HepG2 (cell line): ENCODE measurements around the gene RGS7. TPM values are rescaled to one million over a fixed set of nuclear protein-coding genes. Genes with fewer than 3 reads are reported as not detected.

Experiments
- ATAC-seq: fragments of 200-7000 bp; cut with Tn5 transposase; 3 replicates; pipeline ENCODE4 v1.9.1; 2020; ENCODE audit warnings: mild to moderate bottlenecking, moderate library complexity
- BruUV-seq: library from RNA; stranded (reverse); fragments of 400-500 nt; replicated peaks from 2 replicates; lab custom pipeline; 2021; lab: Mats Ljungman, UMichigan
- CTCF ChIA-PET: fragments of 300-600 bp; formaldehyde crosslinking; extraction: SDS; loops from one replicate; lab custom pipeline; 2021; ENCODE audit warnings: low total read pairs, inconsistent platforms, low intra/inter-chr PET ratio; lab: Yijun Ruan, JAX
- POLR2A ChIA-PET: fragments of 350-600 bp; sonication (Branson Sonifier 250); formaldehyde crosslinking; loops from one replicate; lab custom pipeline; 2020; ENCODE audit warnings: antibody characterized with exemption, inconsistent platforms; lab: Yijun Ruan, JAX
- DNase-seq: peaks from one replicate; pipeline ENCODE4 v3.0.0-alpha.2; 2015; ENCODE audit warnings: low spot score
- FAIRE-seq: peaks from 3 replicates; lab custom pipeline; 2011; peaks lifted over from hg19 to GRCh38; lab: Jason Lieb, UNC
- H2AFZ ChIP-seq: one replicate; pipeline ENCODE4 v1.6.1; 2011; ENCODE audit warnings: low read length, inconsistent platforms
- H3K27ac ChIP-seq: fragments of 300-600 bp; 3 replicates; pipeline ENCODE4 v1.8.0; 2011; ENCODE audit warnings: mixed run types, mild to moderate bottlenecking, mixed read lengths, low read length, inconsistent platforms; ENCODE audit not compliant: insufficient read depth; ENCODE audit errors: extremely low read length
- H3K27me3 ChIP-seq, 2 experiments: fragments of 200-600 bp in 1 of 2; 2 replicates in 1 of 2; 3 replicates in 1 of 2; pipeline versions ENCODE4 v1.6.0 to v1.8.0; 2011; ENCODE audit warnings: low read length in 2 of 2, mild to moderate bottlenecking in 2 of 2, moderate library complexity in 2 of 2, inconsistent platforms in 1 of 2; ENCODE audit not compliant: insufficient read depth in 2 of 2, control insufficient read depth in 1 of 2
- H3K36me3 ChIP-seq, 2 experiments: fragments of 200-600 bp in 1 of 2; replicated peaks in 1 of 2; 2 replicates in 1 of 2; 3 replicates in 1 of 2; pipeline versions ENCODE4 v1.5.1 to v1.8.0; 2011; ENCODE audit warnings: low read length in 2 of 2, inconsistent platforms in 1 of 2; ENCODE audit not compliant: insufficient read depth in 2 of 2, control insufficient read depth in 1 of 2
- H3K4me1 ChIP-seq: 2 replicates; pipeline ENCODE4 v1.5.1; 2012; ENCODE audit warnings: low read length, inconsistent platforms; ENCODE audit not compliant: insufficient read depth
- H3K4me2 ChIP-seq: 2 replicates; pipeline ENCODE4 v1.6.0; 2011; ENCODE audit warnings: low read depth, low read length, inconsistent platforms
- H3K4me3 ChIP-seq, 3 experiments: fragments of 200-600 bp in 1 of 3; sonication (generic), shearing (Covaris generic) in 1 of 3; replicated peaks in 1 of 3; 2 replicates each; pipeline ENCODE4 v1.5.1; 2011 to 2016; ENCODE audit warnings: low read length in 3 of 3, inconsistent platforms in 2 of 3, low read depth in 2 of 3, mild to moderate bottlenecking in 2 of 3, control low read depth in 1 of 3, mixed read lengths in 1 of 3; ENCODE audit not compliant: insufficient read depth in 1 of 3
- H3K79me2 ChIP-seq: one replicate; pipeline ENCODE4 v1.6.1; 2011; ENCODE audit warnings: low read length, inconsistent platforms; ENCODE audit not compliant: insufficient read depth
- H3K9ac ChIP-seq: 2 replicates; pipeline ENCODE4 v1.6.0; 2011; ENCODE audit warnings: mild to moderate bottlenecking, low read depth, low read length, inconsistent platforms; ENCODE audit not compliant: insufficient read depth
- H3K9me3 ChIP-seq: 2 replicates; pipeline ENCODE4 v1.5.1; 2012; ENCODE audit warnings: mild to moderate bottlenecking, low read length
- H4K20me1 ChIP-seq: 2 replicates; pipeline ENCODE4 v1.6.0; 2011; ENCODE audit warnings: inconsistent platforms, mild to moderate bottlenecking, low read length, moderate library complexity; ENCODE audit not compliant: insufficient read depth
- EED ChIP-seq: sonication (generic); formaldehyde crosslinking; IDR thresholded peaks from 2 replicates; pipeline ENCODE4 v1.5.0; 2020; ENCODE audit warnings: mild to moderate bottlenecking, missing genetic modification reagents
- HOMEZ ChIP-seq: IDR thresholded peaks from 2 replicates; pipeline ENCODE4 v1.6.1; 2016; ENCODE audit warnings: low read depth
- MIER2 ChIP-seq: IDR thresholded peaks from 2 replicates; pipeline ENCODE4 v1.6.1; 2016; ENCODE audit warnings: missing biosample characterization, missing genetic modification reagents
- NFKB2 ChIP-seq: sonication (generic); formaldehyde crosslinking; IDR thresholded peaks from 2 replicates; pipeline ENCODE4 v1.4.0; 2020; ENCODE audit warnings: missing genetic modification reagents, borderline replicate concordance
- REL ChIP-seq: sonication (generic); formaldehyde crosslinking; conservative IDR thresholded peaks from 2 replicates; pipeline ENCODE4 v1.8.0; 2022; ENCODE audit warnings: mild to moderate bottlenecking, missing genetic modification reagents, moderate library complexity
- SAFB2 ChIP-seq: sonication (generic); formaldehyde crosslinking; IDR thresholded peaks from 2 replicates; pipeline ENCODE4 v1.5.1; 2020; ENCODE audit warnings: missing genetic modification reagents, low read depth, mild to moderate bottlenecking, borderline replicate concordance
- ZNF207 ChIP-seq: fragments of 450-650 bp; IDR thresholded peaks from 2 replicates; pipeline ENCODE4 v1.6.1; 2016; ENCODE audit warnings: antibody characterized with exemption, borderline replicate concordance
- ZNF576 ChIP-seq: sonication (generic); formaldehyde crosslinking; IDR thresholded peaks from 2 replicates; pipeline ENCODE4 v1.4.0; 2020; ENCODE audit warnings: mild to moderate bottlenecking, missing genetic modification reagents
- ZNF83 ChIP-seq: sonication (generic); formaldehyde crosslinking; IDR thresholded peaks from 2 replicates; pipeline ENCODE4 v1.4.0; 2020; ENCODE audit warnings: missing genetic modification reagents, mild to moderate bottlenecking, borderline replicate concordance
- WGBS: methylation state at CpG from one replicate; pipeline ENCODE4 v1.1.6; 2017; ENCODE audit warnings: low lambda C conversion rate; 5-methylcytosine and 5-hydroxymethylcytosine counted together
- in situ Hi-C: cut with HindIII; loops from 2 replicates; pipeline ENCODE4 v1.10.0; 2017; ENCODE audit warnings: low pct_unique_long_range_greater_than_20kb; ENCODE audit not compliant: extremely low pct_ligation_motif_present
- intact Hi-C: fragments of 100-400 bp; cut with micrococcal nuclease; formaldehyde crosslinking; loops from one replicate; pipeline ENCODE4 v1.10.0; 2022; ENCODE audit not compliant: unreplicated experiment
- polyA plus RNA-seq, 8 experiments: library from polyadenylated mRNA; depleted of rRNA in 3 of 8; stranded (reverse) in 7 of 8; unstranded in 1 of 8; fragments of >200 nt; fragmentation: Illumina TruSeq in 4 of 8; extraction: Trizol in 4 of 8; gene quantifications; 2 replicates each; pipeline versions ENCODE4 v1.2.1 to v1.2.3, GENCODE V29; 2011 to 2016; ENCODE audit warnings: low read depth in 4 of 8, missing spikeins in 1 of 8, mixed read lengths in 1 of 8; ENCODE audit not compliant: insufficient read depth in 1 of 8
- total RNA-seq, 5 experiments: library from RNA; depleted of rRNA; stranded (reverse); fragments of >200 nt; fragmentation: Illumina TruSeq; extraction: Trizol; gene quantifications; 2 replicates each; pipeline ENCODE4 v1.2.3, GENCODE V29; 2016; ENCODE audit warnings: low read depth in 1 of 5
- TF ChIP-seq, protein P1 (sequence below): sonication (generic); formaldehyde crosslinking; IDR thresholded peaks from 2 replicates; pipeline ENCODE4 v1.4.0; 2020; ENCODE audit warnings: mild to moderate bottlenecking, missing genetic modification reagents

Gene RGS7
- total and polyA plus RNA-seq, 2 of the 13 experiments (the other 11 are each of a cell fraction or from before 2014, with no cell fraction given), result not detected

DNA sequence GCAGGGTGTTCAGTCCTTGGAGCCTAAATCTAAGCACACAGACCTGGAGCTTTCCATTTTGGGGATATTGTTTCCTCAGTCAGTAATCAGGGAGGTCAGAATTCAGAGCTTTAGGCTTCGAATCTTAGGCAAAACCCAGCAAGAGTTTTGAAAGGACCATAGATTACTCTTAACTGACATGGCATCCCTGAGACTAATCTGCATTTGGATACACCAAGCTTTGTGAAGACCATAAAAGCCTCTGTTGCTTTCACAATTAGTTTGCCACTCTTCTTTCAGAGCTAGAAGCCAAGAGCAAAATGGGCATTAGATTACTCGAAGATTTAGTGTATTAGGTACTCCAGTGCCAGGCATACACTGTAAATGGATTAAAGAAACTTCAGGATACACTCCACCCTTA is 613.3 kb downstream of the RGS7 start:
- WGBS, result 0% methylated on average over 2 of the region's 2 CpGs
- intact Hi-C loops, result no loop called here
- in situ Hi-C loops, result no loop called here

GRCh38 chr1:240739754-240740153 is 617.3 kb downstream of the RGS7 start:
- intact Hi-C loops, result no loop called here
- ChIA-PET CTCF (no interaction called here), POLR2A (no interaction called here)
- H3K27me3 ChIP-seq, result no peaks in the 10 kb centered on the region
- H4K20me1 ChIP-seq, result no peaks in the 10 kb centered on the region
- ATAC-seq (no peak), FAIRE-seq (no peak), DNase-seq (no peak)
- no peaks in the 10 kb centered on the region for H3K36me3 ChIP-seq
- in situ Hi-C loops, result loop anchor here (10.0 kb wide), 1 partner anchor 745 kb away; no protein-coding TSS in a partner anchor
- 0% methylated on average over 1 of the region's 1 CpG for WGBS
- no peaks in the 10 kb centered on the region for H3K9me3 ChIP-seq
- H3K4me3 ChIP-seq, result no peak overlapping the region
- no peaks in the 10 kb centered on the region for H3K4me1 ChIP-seq
- no peak overlapping the region for H3K4me2 ChIP-seq
- H3K27ac ChIP-seq, result no peak overlapping the region
- TF ChIP-seq SAFB2 (CRISPR knock-in tag), result no peak
- no peak for TF ChIP-seq ZNF576 (CRISPR knock-in tag)
- TF ChIP-seq ZNF207, result no peak
- TF ChIP-seq, protein P1, sequence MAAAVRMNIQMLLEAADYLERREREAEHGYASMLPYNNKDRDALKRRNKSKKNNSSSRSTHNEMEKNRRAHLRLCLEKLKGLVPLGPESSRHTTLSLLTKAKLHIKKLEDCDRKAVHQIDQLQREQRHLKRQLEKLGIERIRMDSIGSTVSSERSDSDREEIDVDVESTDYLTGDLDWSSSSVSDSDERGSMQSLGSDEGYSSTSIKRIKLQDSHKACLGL (CRISPR knock-in tag), result no peak
- H3K9ac ChIP-seq, result no peak overlapping the region
- no peak overlapping the region for H2AFZ ChIP-seq
- no peaks in the 10 kb centered on the region for H3K79me2 ChIP-seq
- BruUV-seq, result no TSS peak

More for the DNA sequence above, 613.3 kb downstream of the RGS7 start:
- H3K36me3 ChIP-seq, result no peaks in the 10 kb centered on the region
- H3K4me3 ChIP-seq, result no peak overlapping the region
- no peak overlapping the region for H3K27ac ChIP-seq
- ATAC-seq (no peak), DNase-seq (no peak), FAIRE-seq (no peak)
- no peaks in the 10 kb centered on the region for H4K20me1 ChIP-seq
- no peak overlapping the region for H3K9ac ChIP-seq
- H3K4me2 ChIP-seq, result no peak overlapping the region
- no peak overlapping the region for H2AFZ ChIP-seq
- H3K4me1 ChIP-seq, result no peaks in the 10 kb centered on the region
- TF ChIP-seq REL (CRISPR knock-in tag) (no peak), NFKB2 (CRISPR knock-in tag) (no peak), EED (no peak), MIER2 (CRISPR knock-in tag) (no peak), ZNF83 (CRISPR knock-in tag) (no peak), HOMEZ (CRISPR knock-in tag) (no peak)
- no TSS peak for BruUV-seq
- no peaks in the 10 kb centered on the region for H3K79me2 ChIP-seq
- CTCF ChIA-PET, result no interaction called here
- POLR2A ChIA-PET, result no interaction called here
- no peaks in the 10 kb centered on the region for H3K27me3 ChIP-seq
- no peaks in the 10 kb centered on the region for H3K9me3 ChIP-seq
